ENCODE data around the gene DDX49.
"Not testable (repeated sequence)": the region's sequence is repeated elsewhere in the genome, so short reads cannot be mapped to it uniquely, and the experiment has no call there.

Gene DDX49

DNA sequence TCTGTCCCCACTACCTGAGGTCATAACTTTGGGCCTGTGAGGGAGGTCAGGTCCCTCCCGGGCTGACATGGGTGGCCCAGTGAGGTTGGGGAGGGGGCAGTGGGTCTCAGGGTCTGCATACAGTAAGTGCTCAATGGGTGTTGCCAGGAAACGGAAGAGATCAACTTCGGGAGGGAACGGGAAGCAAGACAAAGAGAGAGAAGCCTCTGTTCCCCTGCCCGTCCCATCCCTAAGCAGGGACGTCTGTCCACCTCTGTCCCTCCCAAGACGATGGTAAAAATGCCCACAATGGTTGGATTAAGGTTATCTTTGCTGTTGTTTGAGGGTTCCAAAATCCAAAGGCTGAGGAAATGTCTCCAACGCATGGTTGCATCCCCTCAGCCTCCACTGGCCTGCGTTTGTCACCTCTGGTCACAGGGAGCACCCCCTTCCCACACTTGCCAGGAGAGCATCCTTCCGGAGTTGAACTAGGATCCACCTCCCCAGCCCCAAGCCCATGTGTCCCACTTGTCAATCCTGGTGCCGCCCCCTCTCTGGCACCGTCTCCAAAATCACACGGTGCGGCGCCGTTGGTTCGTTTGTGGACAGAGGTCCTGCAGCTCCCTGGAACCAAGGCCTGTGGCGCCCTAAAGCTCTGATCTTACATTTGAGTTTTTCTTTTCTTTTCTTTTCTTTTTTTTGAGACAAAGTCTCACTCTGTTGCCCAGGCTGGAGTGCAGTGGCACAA, 22.3 kb downstream of the DDX49 start:
- no peak for DNase-seq (ENCODE audit: low read depth in 2 of 2)

GRCh38 chr19:18942692-18943091, 23.2 kb downstream of the DDX49 start:
- no peak for DNase-seq (ENCODE audit: low read depth in 2 of 2)

- DNase-seq (ENCODE audit: low read depth in 2 of 2), result no peak
Measured at GRCh38 chr19:18943465-18943864, 23.9 kb downstream of the DDX49 start.

DNA sequence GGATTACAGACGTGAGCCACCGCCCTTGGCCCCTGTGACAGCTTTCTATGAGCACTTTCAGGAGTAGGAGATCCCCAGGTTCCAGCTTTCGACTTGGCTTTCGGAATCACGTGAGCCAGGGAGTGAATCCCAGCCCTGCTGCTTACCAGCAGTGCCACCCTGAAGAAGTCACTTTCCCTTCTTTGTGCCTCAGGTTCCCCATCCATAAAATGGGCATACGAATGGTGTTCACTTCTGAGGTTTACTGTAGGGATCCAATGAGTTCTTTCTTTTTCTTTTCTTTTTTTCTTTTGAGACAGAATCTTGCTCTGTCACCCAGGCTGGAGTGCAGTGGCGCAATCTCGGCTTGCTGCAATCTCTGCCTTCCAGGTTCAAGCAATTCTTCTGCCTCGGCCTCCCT, 25.8 kb downstream of the DDX49 start:
- no peak for DNase-seq (ENCODE audit: low read depth in 2 of 2)

DNA sequence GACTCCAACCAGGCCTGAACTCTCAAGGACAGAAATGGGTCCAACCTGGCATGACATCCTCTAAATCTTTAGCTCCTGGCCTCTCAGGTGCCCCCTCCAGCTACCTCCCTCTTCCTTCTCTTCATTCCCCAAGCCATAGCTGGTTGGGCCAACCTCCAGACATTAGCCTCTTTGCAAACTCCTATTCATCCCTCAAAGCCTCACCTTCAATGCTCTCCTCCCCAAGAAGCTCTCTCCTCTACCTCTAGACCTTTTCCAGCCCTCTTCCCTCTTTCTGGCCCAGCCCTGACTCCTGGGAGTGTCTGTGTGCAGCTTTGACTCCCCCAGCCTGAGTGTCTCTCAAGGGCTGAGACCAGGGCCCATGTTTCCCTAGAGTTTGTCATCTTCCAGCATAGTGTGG, 26.8 kb downstream of the DDX49 start:
- DNase-seq (ENCODE audit: low read depth in 2 of 2), result no peak

GRCh38 chr19:18946918-18947317, 27.4 kb downstream of the DDX49 start:
- no peak for DNase-seq (ENCODE audit: low read depth in 2 of 2)

DNA sequence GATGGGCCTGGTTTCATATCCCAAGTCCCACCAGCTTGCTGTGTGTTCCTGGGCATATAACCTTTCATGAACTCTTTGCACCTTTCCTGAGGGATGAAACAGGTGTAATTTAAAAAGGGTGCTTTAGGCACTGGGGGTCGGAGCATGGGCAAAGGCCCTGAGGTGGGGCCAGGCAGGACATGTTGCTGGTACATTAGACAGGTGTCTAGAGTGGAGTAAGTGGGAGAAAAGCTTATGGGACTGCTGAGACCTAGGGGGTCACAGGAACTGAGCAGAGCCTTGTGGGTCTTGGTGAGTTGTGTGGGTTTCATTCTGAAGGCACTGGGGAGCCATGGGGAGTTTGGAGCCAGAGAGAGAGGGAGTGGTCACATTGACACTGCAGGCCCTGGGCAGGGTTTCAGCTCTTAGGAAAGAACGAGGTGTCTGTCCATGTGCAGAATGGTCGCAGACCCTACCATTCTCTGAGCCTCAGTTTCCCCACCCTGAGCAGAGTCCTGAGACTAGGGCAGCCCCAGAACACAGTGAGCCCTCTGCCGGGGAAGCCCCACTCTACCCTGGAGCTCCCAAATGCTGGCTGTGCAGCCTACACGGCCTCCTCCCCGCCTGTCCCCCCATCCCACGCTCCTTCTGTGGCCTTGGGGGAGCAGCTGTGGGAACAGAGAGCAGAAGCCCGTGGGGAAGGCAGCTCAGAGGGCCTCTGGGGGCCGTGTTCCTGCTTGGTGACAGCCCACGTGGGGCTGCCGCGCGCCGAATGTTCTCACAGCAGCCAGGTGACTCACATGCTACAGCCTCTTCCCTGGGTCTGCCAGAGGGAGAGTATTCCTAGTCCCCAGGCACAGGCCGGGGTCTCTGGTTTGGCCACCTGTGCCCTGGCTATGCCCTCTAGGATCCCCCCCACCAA, 28.8 kb downstream of the DDX49 start:
- no peak for DNase-seq (ENCODE audit: low read depth in 2 of 2)

DNA sequence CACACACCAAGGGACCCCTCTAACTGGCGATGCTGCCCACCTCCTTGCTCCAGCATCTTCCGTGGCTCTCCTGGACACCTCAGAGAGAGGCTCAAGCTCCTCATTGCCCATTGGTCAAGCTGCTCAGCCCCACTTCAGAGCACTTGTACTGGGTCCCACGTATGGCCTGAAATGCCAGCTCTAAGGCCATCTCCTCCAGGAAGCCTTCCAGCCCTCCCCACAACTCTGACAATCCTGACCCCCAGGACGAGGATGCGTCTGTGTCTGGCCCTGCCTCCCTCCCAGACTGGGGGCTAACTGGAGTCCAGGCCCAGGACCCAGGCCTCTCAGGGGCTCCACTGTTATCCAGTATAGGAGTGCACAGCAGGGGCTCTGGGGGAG, 29.5 kb downstream of the DDX49 start:
- no peak for DNase-seq (ENCODE audit: low read depth in 2 of 2)

- DNase-seq (ENCODE audit: low read depth in 2 of 2), result no peak
Measured at GRCh38 chr19:18949858-18950257, 30.3 kb downstream of the DDX49 start.

DNA sequence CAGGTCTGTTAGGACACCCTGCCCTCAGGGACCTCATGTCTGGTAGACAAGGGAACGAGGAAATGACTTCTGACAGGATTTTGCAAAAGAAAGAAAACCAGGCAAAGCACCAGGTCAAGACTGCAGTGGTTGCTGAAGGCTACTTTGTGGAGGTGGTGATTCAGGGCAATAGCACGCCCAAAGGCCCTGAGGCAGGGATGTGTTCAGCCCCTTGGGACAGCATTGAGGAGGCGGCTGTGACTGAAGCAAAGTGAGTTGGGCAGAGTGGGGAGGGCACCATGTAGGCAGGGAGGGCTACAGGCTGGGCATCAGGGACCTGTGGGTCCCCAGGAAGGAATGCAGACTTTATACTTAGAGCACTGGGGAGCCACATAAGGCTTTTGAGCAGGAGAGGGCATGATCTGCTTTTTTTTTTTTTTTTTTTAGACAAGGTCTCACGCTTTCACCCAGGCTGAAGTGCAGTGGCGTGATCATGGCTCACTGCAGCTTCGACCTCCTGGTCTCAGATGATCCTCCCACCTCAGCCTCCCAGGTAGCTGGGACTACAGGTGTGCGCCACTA, 32.3 kb downstream of the DDX49 start:
- DNase-seq (ENCODE audit: low read depth in 2 of 2), result no peak

GRCh38 chr19:18952364-18953003, 33.0 kb downstream of the DDX49 start:
- DNase-seq (ENCODE audit: low read depth in 2 of 2), result not testable (repeated sequence)

DNA sequence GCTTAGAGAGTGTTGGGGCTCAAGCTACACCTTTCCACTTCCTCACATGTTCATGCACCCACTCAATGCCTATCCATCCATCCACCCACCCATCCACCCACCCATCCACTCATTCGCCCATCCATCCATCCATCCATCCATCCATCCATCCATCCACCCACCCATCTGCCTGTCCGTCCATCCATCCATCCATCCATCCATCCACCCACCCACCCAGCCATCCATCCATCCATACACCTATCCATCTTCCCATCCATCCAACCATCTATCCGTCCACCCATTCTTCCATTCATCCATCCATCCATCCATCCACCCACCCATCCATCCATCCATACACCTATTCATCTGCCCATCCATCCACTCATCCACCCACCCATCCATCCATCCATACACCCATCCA, 34.6 kb downstream of the DDX49 start:
- DNase-seq (ENCODE audit: low read depth in 2 of 2), result no peak

- DNase-seq (ENCODE audit: low read depth in 2 of 2), result no peak
Measured at GRCh38 chr19:18955042-18955441, 35.5 kb downstream of the DDX49 start.

DNA sequence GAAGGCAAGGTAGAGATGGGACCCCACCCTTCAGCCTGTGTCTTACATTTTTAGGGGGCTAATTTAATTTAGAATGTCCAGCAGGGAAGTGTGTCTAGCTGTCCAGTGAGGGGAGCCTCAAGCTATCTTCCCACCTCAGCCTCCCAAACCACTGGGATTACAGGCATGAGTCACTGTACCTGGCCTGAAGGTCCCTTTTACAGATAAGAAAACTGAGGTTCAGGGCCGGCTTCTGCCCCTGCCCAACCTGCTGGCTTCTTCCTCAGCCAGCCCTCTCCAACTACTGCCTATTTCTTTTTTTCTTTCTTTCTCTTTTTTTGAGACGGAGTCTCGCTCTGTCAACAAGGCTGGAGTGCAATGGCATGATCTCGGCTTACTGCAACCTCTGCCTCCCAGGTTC, 40.9 kb downstream of the DDX49 start:
- no peak for DNase-seq (ENCODE audit: low read depth in 2 of 2)

- DNase-seq (ENCODE audit: low read depth in 2 of 2), result no peak
Measured at GRCh38 chr19:18961767-18962620, 42.5 kb downstream of the DDX49 start.

DNA sequence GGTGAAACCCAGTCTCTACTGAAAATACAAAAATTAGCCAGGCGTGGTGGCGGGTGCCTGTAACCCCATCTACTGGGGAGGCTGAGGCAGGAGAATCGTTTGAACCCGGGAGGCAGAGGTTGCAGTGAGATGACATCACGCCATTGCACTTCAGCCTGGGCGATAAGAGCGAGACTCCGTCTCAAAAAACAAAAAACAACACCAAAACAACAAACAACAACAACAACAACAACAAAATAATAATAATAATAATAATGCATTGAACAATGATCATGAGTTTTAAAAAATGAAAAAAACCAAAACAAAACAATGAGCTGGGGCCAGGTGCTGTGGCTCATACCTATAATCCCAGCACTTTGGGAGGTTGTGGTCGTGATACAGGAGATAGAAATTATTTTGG, 44.6 kb downstream of the DDX49 start:
- DNase-seq (ENCODE audit: low read depth in 2 of 2), result no peak

DNA sequence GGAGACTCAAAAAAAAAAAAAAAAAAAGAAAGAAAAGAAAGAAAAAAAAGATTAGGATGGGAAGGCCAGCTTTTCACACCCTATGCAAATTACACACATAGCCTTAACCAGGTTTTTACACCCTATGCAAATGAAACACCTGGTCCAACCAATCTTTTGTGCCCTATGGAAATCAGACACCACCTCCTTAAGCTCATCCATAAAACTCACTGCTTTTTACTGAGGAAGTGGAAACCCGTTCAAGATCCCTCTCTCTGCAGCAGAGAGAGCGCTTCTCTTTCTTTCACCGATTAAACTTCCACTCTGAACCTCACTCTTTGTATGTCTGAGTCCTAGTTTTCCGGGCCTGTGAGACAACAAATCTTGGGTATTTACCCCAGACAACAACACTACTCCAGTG, 46.8 kb downstream of the DDX49 start:
- no peak for DNase-seq (ENCODE audit: low read depth in 2 of 2)

DNA sequence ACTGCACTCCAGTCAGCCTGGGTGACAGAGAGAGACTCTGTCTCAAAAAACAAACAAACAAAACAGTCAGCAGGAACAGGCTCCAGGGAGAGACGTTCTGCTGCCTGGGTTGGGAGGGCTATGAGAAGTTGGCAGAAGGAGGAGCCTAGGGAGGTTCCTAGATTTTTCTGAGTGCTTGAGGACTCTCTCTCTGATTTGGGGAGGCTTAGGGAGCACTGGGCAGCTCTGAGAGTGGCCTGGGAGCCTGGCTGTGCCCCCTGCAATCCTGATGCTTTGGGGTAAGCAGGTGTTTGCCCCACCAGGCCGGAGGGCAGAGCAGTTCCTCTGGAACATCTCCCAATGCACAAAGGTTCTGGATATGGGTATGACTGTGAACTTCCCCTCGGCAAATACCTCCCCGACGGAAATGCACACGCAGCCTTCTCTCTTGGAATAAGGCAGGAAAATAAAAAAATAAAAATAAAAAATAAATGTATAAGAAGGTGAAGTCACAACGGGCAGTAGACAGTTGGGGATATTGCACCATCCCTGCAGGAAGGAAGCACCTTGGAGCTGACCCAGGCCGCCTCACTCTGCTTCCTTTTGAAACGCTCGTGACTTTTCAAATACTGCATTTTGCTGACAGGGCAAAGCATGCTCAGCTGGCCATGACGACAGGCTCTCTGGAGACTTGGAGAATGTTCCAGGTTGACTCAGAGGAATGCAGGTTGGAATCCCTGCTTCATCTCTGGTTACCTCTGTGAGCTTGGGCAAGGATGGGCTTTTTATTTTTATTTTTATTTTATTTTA, 48.0 kb downstream of the DDX49 start:
- DNase-seq (ENCODE audit: low read depth in 2 of 2), result no peak

GRCh38 chr19:18969931-18970659, 50.6 kb downstream of the DDX49 start:
- no peak for DNase-seq (ENCODE audit: low read depth in 2 of 2)

DNA sequence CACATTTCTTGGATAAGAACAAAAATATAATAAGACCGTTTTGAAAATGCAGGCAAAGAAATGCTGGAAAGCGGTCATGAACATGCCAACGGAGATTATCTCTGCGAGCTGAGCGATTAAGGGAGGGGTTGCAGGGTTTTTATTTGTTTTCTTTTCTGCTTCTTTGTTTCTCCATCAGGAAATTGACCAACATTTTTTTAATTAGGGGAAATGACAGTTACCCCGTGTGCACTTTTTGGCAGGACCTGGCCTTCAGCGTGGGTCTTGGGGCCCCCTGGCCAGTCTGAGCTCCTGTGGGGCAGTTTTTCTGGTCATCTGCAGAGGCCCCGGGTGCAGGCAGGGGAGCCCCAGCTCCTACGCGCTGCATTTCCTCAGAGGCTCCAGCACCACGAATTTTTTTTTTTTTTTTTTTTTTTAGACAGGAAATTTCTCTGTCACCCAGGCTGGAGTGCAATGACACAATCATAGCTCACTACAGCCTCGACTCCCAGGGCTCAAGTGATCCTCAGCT, 52.8 kb downstream of the DDX49 start:
- no peak for DNase-seq (ENCODE audit: low read depth in 2 of 2)
